Gastroesophageal sphincter (tissue), 4 donors: ENCODE measurements around the gene KLHL15. TPM values are rescaled to one million over a fixed set of nuclear protein-coding genes. Genes with fewer than 3 reads are reported as not detected.

Source experiments
- ATAC-seq: fragments of 150-250 bp; one replicate; pipeline ENCODE4 v1.9.1; 2016; ENCODE audit warnings: mild to moderate bottlenecking, moderate library complexity
- H3K27ac ChIP-seq, 4 donors: fragments of 200-600 bp; sonication (generic) in 3 of 4; 1 replicate in 3 of 4; 2 replicates in 1 of 4; pipeline ENCODE4 v1.5.1; 2016 to 2019
- H3K27me3 ChIP-seq: fragments of 200-600 bp; sonication (generic); one replicate; pipeline ENCODE4 v1.5.1; 2019
- H3K36me3 ChIP-seq, 2 donors: fragments of 200-600 bp; sonication (generic); one replicate each; pipeline ENCODE4 v1.5.1; 2019; ENCODE audit warnings: control low read depth in 1 of 2
- H3K4me1 ChIP-seq, 3 donors: fragments of 200-600 bp; sonication (generic); 1 replicate in 2 of 3; 2 replicates in 1 of 3; pipeline ENCODE4 v1.5.1; 2016 to 2019; ENCODE audit warnings: control low read depth in 2 of 3
- H3K4me3 ChIP-seq, 2 donors: fragments of 200-600 bp; sonication (generic); one replicate each; pipeline ENCODE4 v1.5.1; 2019; ENCODE audit warnings: mild to moderate bottlenecking in 1 of 2, moderate library complexity in 1 of 2
- H3K9me3 ChIP-seq, 3 donors: fragments of 200-600 bp; sonication (generic); one replicate each; pipeline ENCODE4 v1.5.1; 2017 to 2019; ENCODE audit warnings: control low read depth in 2 of 3
- EP300 ChIP-seq: sonication (generic); formaldehyde crosslinking; IDR thresholded peaks from one replicate; pipeline ENCODE4 v1.6.1; 2017; ENCODE audit warnings: antibody characterized with exemption, mild to moderate bottlenecking
- POLR2A ChIP-seq, 2 donors: fragments of 450-650 bp; IDR thresholded peaks; one replicate each; pipeline ENCODE4 v1.6.1; 2017; ENCODE audit warnings: antibody characterized with exemption in 2 of 2, mild to moderate bottlenecking in 2 of 2, moderate library complexity in 1 of 2
- POLR2AphosphoS5 ChIP-seq: sonication (generic); formaldehyde crosslinking; IDR thresholded peaks from one replicate; pipeline ENCODE4 v1.6.1; 2017; ENCODE audit warnings: antibody characterized with exemption
- WGBS, 2 donors: methylation state at CpG; one replicate each; pipeline ENCODE4 v1.1.5; 2018; ENCODE audit warnings: low coverage in 1 of 2; 5-methylcytosine and 5-hydroxymethylcytosine counted together
- total RNA-seq, 4 donors: library from RNA; depleted of rRNA; stranded (reverse); fragments of >200 nt; gene quantifications; one replicate each; pipeline ENCODE4 v1.1.0, GENCODE V29; 2016
- TF ChIP-seq, protein P1 (sequence below), 4 experiments: fragments of 200-600 bp in 2 of 4; fragments of 450-650 bp in 2 of 4; sonication (generic) in 1 of 4; IDR thresholded peaks; one replicate each; pipeline ENCODE4 v1.5.1; 2017 to 2019; ENCODE audit warnings: antibody characterized with exemption in 4 of 4, mild to moderate bottlenecking in 2 of 4, moderate library complexity in 2 of 4

Gene KLHL15
- total RNA-seq, 4 donors from 2014 or later = 12.2 to 42.3 (median 17.4) TPM

DNA sequence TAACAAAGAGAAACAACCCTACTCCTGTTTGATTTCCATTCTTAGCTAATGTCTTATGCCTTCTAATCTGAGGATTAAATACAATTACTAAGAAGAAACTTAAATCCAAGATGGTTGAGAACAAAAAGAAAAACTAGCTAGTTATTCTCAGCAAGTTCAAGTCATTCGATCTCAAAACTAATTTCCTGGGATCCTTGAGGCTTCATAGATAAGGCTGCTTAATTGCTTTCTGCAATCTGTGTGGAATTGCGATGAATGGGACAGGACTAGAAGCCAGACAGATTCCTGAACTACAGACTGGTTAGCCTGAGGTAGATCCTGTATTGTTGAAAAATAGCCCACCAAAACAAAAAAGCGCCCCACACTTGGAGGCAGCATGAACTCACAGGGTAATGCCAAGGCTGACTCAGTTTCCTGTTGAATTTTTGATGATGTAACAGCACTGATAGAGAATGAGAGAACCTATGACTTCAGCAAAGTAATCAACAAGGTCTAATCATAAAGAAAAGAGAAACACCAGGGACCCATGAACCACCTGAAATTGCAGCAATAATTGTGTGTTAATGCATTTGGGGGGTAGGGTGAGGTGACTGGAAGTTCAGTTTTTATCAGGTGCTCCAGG, 33.9 kb downstream of the KLHL15 start:
- H3K4me1 ChIP-seq = no peaks in the 10 kb centered on the region
- ATAC-seq = no peak

DNA sequence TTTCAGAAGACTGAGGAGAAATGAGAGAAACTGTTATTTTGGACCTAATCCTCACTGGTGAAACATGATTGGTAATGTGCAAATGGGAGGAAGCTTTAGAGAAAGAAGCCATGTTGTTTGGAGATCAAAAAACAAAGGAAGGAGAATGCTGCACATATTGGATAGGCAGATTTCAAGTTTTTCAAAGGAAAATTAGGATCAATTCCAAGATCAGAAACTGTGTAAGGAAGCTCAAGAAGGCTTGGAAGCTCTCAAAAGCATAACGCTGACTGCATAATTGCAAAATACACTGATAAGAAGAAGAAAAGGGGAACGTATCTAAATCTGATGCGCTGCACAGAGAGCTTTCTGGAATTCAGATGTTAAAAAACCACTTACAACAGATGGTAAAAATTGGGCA, 34.6 kb downstream of the KLHL15 start:
- Histone ChIP-seq H3K4me3 (no peak overlapping the region), H3K9me3 (no peaks in the 10 kb centered on the region), H3K4me1 (no peaks in the 10 kb centered on the region), H3K27me3 (no peaks in the 10 kb centered on the region), H3K27ac (no peak overlapping the region), H3K36me3 (peaks cover 0 to 15% of the 10 kb centered on the region in 2 donors)
- ATAC-seq = no peak
- no peak for TF ChIP-seq POLR2AphosphoS5
- TF ChIP-seq POLR2A (IDR thresholded peaks at IDR 0.05) = no peak
- TF ChIP-seq EP300 = no peak
- TF ChIP-seq, protein P1, sequence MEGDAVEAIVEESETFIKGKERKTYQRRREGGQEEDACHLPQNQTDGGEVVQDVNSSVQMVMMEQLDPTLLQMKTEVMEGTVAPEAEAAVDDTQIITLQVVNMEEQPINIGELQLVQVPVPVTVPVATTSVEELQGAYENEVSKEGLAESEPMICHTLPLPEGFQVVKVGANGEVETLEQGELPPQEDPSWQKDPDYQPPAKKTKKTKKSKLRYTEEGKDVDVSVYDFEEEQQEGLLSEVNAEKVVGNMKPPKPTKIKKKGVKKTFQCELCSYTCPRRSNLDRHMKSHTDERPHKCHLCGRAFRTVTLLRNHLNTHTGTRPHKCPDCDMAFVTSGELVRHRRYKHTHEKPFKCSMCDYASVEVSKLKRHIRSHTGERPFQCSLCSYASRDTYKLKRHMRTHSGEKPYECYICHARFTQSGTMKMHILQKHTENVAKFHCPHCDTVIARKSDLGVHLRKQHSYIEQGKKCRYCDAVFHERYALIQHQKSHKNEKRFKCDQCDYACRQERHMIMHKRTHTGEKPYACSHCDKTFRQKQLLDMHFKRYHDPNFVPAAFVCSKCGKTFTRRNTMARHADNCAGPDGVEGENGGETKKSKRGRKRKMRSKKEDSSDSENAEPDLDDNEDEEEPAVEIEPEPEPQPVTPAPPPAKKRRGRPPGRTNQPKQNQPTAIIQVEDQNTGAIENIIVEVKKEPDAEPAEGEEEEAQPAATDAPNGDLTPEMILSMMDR (IDR thresholded peaks at IDR 0.05) = no peak
- whole genome bisulfite sequencing, 2 donors = 72 to 88% methylated on average over 3 of the region's 3 CpGs

More for the DNA sequence above, 33.9 kb downstream of the KLHL15 start:
- no peak overlapping the region for H3K27ac ChIP-seq
- H3K4me3 ChIP-seq = no peak overlapping the region
- H3K9me3 ChIP-seq = no peaks in the 10 kb centered on the region
- no peaks in the 10 kb centered on the region for H3K27me3 ChIP-seq
- WGBS, 2 donors = 86% methylated on average over 1 of the region's 3 CpGs; no CpG with 5 or more reads in 1 of the 2 donors
- TF ChIP-seq POLR2A (IDR thresholded peaks at IDR 0.05) = no peak
- H3K36me3 ChIP-seq = peaks cover 0 to 12% of the 10 kb centered on the region in 2 donors

DNA sequence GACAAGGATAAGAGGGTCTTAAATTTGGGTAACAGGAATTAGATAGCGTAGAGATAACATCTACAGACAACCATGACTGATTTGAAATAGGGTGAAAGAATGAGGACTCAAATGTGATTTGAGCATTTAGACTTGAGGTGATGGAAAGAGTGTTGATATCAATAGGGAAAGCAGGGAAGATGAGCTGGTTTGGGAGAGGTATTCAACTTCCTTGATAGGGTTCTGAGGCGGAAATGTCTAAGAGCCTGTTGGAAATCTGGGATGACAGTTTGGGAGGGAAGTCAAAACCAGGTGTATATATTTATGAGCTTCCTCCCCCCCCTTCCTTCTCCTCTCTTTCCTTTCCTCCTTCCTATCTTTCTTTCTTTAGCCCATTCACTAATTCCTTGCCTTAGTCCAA, 36.5 kb downstream of the KLHL15 start:
- WGBS, 2 donors = 79 to 96% methylated on average over 2 of the region's 2 CpGs
- peaks cover 0 to 20% of the 10 kb centered on the region in 2 donors for H3K36me3 ChIP-seq
- no peak for ATAC-seq
- no peak overlapping the region for H3K27ac ChIP-seq
- TF ChIP-seq EP300 = no peak
- no peaks in the 10 kb centered on the region for H3K9me3 ChIP-seq
- no peak overlapping the region for H3K4me3 ChIP-seq
- H3K27me3 ChIP-seq = no peaks in the 10 kb centered on the region
- no peaks in the 10 kb centered on the region for H3K4me1 ChIP-seq

DNA sequence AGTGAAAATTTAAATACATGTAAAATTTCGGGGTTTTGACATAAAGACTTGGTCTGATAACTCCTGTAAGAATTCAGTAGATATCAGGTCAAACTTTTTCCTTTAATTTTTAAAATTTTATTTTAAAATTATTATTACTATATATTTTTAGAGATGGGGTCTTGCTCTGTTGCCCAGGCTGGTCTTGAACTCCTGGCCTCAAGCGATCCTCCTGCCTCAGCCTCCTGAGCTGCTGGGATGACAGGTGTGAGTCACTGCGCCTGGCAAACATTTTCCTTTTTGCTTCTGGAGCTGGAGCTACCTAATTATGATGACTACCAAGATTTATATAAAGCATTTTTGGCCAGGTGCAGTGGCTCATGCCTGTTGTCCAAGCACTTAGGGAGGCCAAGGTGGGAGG, 37.3 kb downstream of the KLHL15 start:
- ATAC-seq = no peak
- H3K4me3 ChIP-seq = no peak overlapping the region
- WGBS, 2 donors = 85 to 97% methylated on average over 1 to 3 of the region's 3 CpGs

DNA sequence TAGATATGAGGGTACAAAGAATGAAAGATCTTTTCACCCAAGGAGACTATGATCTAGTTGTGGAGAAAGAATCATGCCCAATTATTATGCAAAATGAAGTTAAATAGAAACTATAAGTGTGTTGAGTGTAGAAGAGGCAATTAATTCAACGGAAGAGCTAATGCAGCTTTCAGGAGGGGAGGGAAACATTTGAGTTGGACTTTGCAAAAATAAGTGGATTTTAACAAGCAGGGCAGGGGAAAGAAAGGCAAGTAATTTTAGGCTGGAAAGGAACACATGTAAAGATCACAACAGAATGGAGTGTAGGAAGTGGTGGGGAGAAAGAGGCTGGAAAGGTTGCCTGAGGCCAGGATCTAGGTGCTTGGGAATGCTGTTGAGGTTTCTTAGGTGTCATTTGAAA, 44.1 kb downstream of the KLHL15 start:
- peak overlapping the region in 1 of 4 donors; percentile 43 for H3K27ac ChIP-seq
- H3K4me3 ChIP-seq = no peak overlapping the region
- TF ChIP-seq, protein P1 (IDR thresholded peaks at IDR 0.05) = no peak
- TF ChIP-seq POLR2A (IDR thresholded peaks at IDR 0.05) (no peak), POLR2AphosphoS5 (no peak), EP300 (no peak)
- 47 to 56% methylated on average over 1 of the region's 1 CpG for WGBS, 2 donors
- no peak for ATAC-seq
- peaks cover 0 to 9% of the 10 kb centered on the region in 2 donors for H3K36me3 ChIP-seq
- H3K9me3 ChIP-seq = no peaks in the 10 kb centered on the region
- peaks cover 0 to 17% (median 0%) of the 10 kb centered on the region in 3 donors for H3K4me1 ChIP-seq
- no peaks in the 10 kb centered on the region for H3K27me3 ChIP-seq

More for the DNA sequence above, 37.3 kb downstream of the KLHL15 start:
- Histone ChIP-seq H3K9me3 (no peaks in the 10 kb centered on the region), H3K36me3 (peaks cover 0 to 20% of the 10 kb centered on the region in 2 donors), H3K4me1 (peaks cover 0 to 6% (median 0%) of the 10 kb centered on the region in 3 donors), H3K27me3 (no peaks in the 10 kb centered on the region), H3K27ac (no peak overlapping the region)
- TF ChIP-seq EP300 (no peak), POLR2AphosphoS5 (no peak), POLR2A (IDR thresholded peaks at IDR 0.05) (no peak)
- TF ChIP-seq, protein P1 (IDR thresholded peaks at IDR 0.05) = no peak

DNA sequence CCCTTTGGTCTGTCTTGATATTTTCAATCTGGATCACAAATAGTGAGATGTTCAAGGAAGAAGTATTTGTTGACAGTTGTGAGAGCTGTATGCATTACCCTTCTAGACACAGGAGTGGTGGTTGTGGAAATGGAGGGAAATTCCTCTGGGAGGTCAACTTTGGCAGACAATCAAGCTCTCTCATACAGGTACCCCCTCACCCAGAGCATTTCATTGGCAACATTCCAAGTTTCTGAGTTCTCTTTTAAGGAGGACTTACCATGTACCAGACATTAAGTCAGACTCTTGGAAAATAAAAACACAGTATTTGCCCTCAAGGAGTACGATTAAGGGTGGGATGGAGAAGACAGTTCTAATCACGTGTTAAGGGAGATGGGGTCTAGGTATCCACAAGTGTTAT, 45.3 kb downstream of the KLHL15 start:
- no peak for ATAC-seq
- Histone ChIP-seq H3K4me1 (peaks cover 0 to 17% (median 0%) of the 10 kb centered on the region in 3 donors), H3K27ac (no peak overlapping the region), H3K9me3 (no peaks in the 10 kb centered on the region), H3K27me3 (no peaks in the 10 kb centered on the region), H3K36me3 (no peaks in the 10 kb centered on the region), H3K4me3 (no peak overlapping the region)
- no CpG with 5 or more reads among the region's 2 CpGs for WGBS, 2 donors
- TF ChIP-seq, protein P1 (IDR thresholded peaks at IDR 0.05) = no peak
- TF ChIP-seq POLR2AphosphoS5 = no peak
- TF ChIP-seq POLR2A (IDR thresholded peaks at IDR 0.05) = no peak
- no peak for TF ChIP-seq EP300
